WTC11 (cell line): Measurements from ENCODE around the gene DCUN1D5. TPM values are rescaled to one million over a fixed set of nuclear protein-coding genes. Genes with fewer than 3 reads are reported as not detected.

Experiments
- ATAC-seq: fragments of 200-7000 bp; cut with Tn5 transposase; 2 replicates; pipeline ENCODE4 v1.10.0; 2021; ENCODE audit warnings: mild to moderate bottlenecking, moderate library complexity
- CTCF ChIA-PET: fragments of 300-600 bp; sonication (Branson Sonifier 250); formaldehyde crosslinking; loops from one replicate; lab custom pipeline; 2021; ENCODE audit warnings: antibody characterized with exemption; lab: Charles Lee
- POLR2A ChIA-PET: fragments of 350-600 bp; sonication (Branson Sonifier 250); formaldehyde crosslinking; loops from one replicate; lab custom pipeline; 2021; ENCODE audit warnings: antibody characterized with exemption; lab: Charles Lee
- DNase-seq: peaks from one replicate; pipeline ENCODE4 v3.0.0; 2021; ENCODE audit warnings: low spot score
- H3K27ac Mint-ChIP-seq: 2 replicates; pipeline ENCODE4 v1.8.0; 2021; ENCODE audit warnings: mixed read lengths
- H3K27me3 Mint-ChIP-seq: 2 replicates; pipeline ENCODE4 v1.8.0; 2021; ENCODE audit warnings: low read depth, mild to moderate bottlenecking, moderate library complexity, mixed read lengths
- H3K36me3 Mint-ChIP-seq: 2 replicates; pipeline ENCODE4 v1.8.0; 2021; ENCODE audit warnings: mixed read lengths
- H3K4me1 Mint-ChIP-seq: 2 replicates; pipeline ENCODE4 v1.8.0; 2022; ENCODE audit warnings: mixed read lengths
- H3K4me3 Mint-ChIP-seq: 2 replicates; pipeline ENCODE4 v1.8.0; 2021; ENCODE audit warnings: mild to moderate bottlenecking, moderate library complexity, mixed read lengths
- H3K9me3 Mint-ChIP-seq: 2 replicates; pipeline ENCODE4 v1.8.0; 2021; ENCODE audit warnings: mixed read lengths
- CTCF ChIP-seq: fragments of 200-600 bp; IDR thresholded peaks from 2 replicates; pipeline ENCODE4 v1.8.0; 2022; ENCODE audit warnings: antibody characterized with exemption
- E2F5 ChIP-seq: sonication (generic); formaldehyde crosslinking; IDR thresholded peaks from 2 replicates; pipeline ENCODE4 v1.8.1; 2022; ENCODE audit warnings: mild to moderate bottlenecking, moderate library complexity, missing genetic modification reagents
- FOXJ3 ChIP-seq: sonication (generic); formaldehyde crosslinking; IDR thresholded peaks from 2 replicates; pipeline ENCODE4 v1.9.0; 2021; ENCODE audit warnings: missing genetic modification reagents, mild to moderate bottlenecking, borderline replicate concordance
- FOXP1 ChIP-seq: sonication (generic); formaldehyde crosslinking; IDR thresholded peaks from 2 replicates; pipeline ENCODE4 v1.8.0; 2022; ENCODE audit warnings: missing genetic modification reagents, mild to moderate bottlenecking, moderate library complexity, borderline replicate concordance
- GTF2I ChIP-seq: fragments of 250-450 bp; sonication (Bioruptor Pico); conservative IDR thresholded peaks from 2 replicates; pipeline ENCODE4 v1.4.0; 2021; ENCODE audit warnings: mild to moderate bottlenecking
- MAX ChIP-seq: sonication (generic); formaldehyde crosslinking; IDR thresholded peaks from 2 replicates; pipeline ENCODE4 v1.8.0; 2022; ENCODE audit warnings: mild to moderate bottlenecking, missing genetic modification reagents
- MXD4 ChIP-seq: fragments of 250-450 bp; sonication (Bioruptor Pico); IDR thresholded peaks from 2 replicates; pipeline ENCODE4 v1.8.0; 2021; ENCODE audit warnings: mild to moderate bottlenecking, moderate library complexity, borderline replicate concordance
- NR1H2 ChIP-seq: sonication (generic); formaldehyde crosslinking; IDR thresholded peaks from 2 replicates; pipeline ENCODE4 v1.9.0; 2021; ENCODE audit warnings: mild to moderate bottlenecking, moderate library complexity, missing genetic modification reagents
- NR3C1 ChIP-seq: sonication (generic); formaldehyde crosslinking; conservative IDR thresholded peaks from 2 replicates; pipeline ENCODE4 v1.8.1; 2023; ENCODE audit warnings: low read depth, mild to moderate bottlenecking, missing genetic modification reagents
- PREB ChIP-seq: sonication (generic); formaldehyde crosslinking; IDR thresholded peaks from 2 replicates; pipeline ENCODE4 v1.8.1; 2022; ENCODE audit warnings: mild to moderate bottlenecking, missing genetic modification reagents, moderate library complexity, borderline replicate concordance
- SOX15 ChIP-seq: fragments of 250-450 bp; sonication (Bioruptor Pico); IDR thresholded peaks from 2 replicates; pipeline ENCODE4 v1.9.0; 2021; ENCODE audit warnings: mild to moderate bottlenecking
- ZNF121 ChIP-seq: sonication (generic); formaldehyde crosslinking; IDR thresholded peaks from 2 replicates; pipeline ENCODE4 v1.8.0; 2023; ENCODE audit warnings: missing genetic modification reagents
- ZNF416 ChIP-seq: fragments of 250-450 bp; sonication (Bioruptor Pico); IDR thresholded peaks from 2 replicates; pipeline ENCODE4 v1.9.0; 2021; ENCODE audit warnings: mild to moderate bottlenecking, inconsistent platforms
- ZNF423 ChIP-seq: fragments of 250-450 bp; sonication (Bioruptor Pico); IDR thresholded peaks from 2 replicates; pipeline ENCODE4 v2.1.2; 2022; ENCODE audit warnings: mild to moderate bottlenecking, moderate library complexity
- ZNF425 ChIP-seq: fragments of 250-450 bp; sonication (Bioruptor Pico); conservative IDR thresholded peaks from 2 replicates; pipeline ENCODE4 v1.9.0; 2021; ENCODE audit warnings: mild to moderate bottlenecking
- total RNA-seq: library from RNA; stranded (reverse); gene quantifications from 3 replicates; pipeline ENCODE4 v1.2.3, GENCODE V29; 2021
- TF ChIP-seq, protein P1 (sequence below): sonication (generic); formaldehyde crosslinking; IDR thresholded peaks from 2 replicates; pipeline ENCODE4 v1.8.1; 2023; ENCODE audit warnings: mild to moderate bottlenecking, missing genetic modification reagents
- TF ChIP-seq, protein P2 (sequence below): fragments of 250-450 bp; sonication (Bioruptor Pico); IDR thresholded peaks from 2 replicates; pipeline ENCODE4 v1.9.0; 2021; ENCODE audit warnings: mild to moderate bottlenecking
- TF ChIP-seq, protein P3 (sequence below): sonication (generic); formaldehyde crosslinking; IDR thresholded peaks from 2 replicates; pipeline ENCODE4 v1.8.1; 2022; ENCODE audit warnings: missing genetic modification reagents, borderline replicate concordance
- TF ChIP-seq, protein P4 (sequence below): sonication (generic); formaldehyde crosslinking; IDR thresholded peaks from 2 replicates; pipeline ENCODE4 v1.8.0; 2023; ENCODE audit warnings: missing genetic modification reagents

Gene DCUN1D5
- total RNA-seq, 1 experiment from 2014 or later: 98.2 TPM

- no peaks in the 10 kb centered on the region for H3K36me3 Mint-ChIP-seq
- POLR2A ChIA-PET: no interaction called here
Measured at GRCh38 chr11:103035216-103035615, 56.7 kb downstream of the DCUN1D5 start.

DNA sequence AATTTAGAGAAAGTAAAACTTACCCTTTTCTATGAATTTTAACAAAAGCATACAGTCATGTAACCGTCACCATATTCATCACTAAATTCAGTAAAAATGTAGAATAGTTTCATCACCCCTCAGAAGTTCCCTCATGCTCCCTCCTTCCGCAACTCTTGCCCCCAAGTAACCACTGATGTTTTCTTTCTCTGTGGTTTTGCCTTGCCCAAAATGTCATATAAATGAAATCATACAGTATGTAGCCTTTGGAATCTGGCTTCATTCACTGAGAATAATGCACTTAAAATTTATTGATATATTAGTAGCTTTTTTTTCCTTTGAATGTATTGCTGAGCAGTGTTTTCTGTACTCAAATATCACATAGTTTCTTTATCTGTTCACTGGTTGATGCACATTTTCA, 60.1 kb downstream of the DCUN1D5 start:
- no peaks in the 10 kb centered on the region for H3K27me3 Mint-ChIP-seq
- peaks cover 5% of the 10 kb centered on the region for H3K4me1 Mint-ChIP-seq
- no peaks in the 10 kb centered on the region for H3K36me3 Mint-ChIP-seq
- ChIA-PET CTCF (no interaction called here), POLR2A (no interaction called here)
- DNase-seq (no peak), ATAC-seq (no peak)
- no peak overlapping the region for H3K4me3 Mint-ChIP-seq
- peaks cover 10% of the 10 kb centered on the region for H3K9me3 Mint-ChIP-seq
- no peak overlapping the region for H3K27ac Mint-ChIP-seq
- TF ChIP-seq SOX15 (CRISPR knock-in tag): no peak
- no peak for TF ChIP-seq ZNF423 (CRISPR knock-in tag)
- no peak for TF ChIP-seq FOXP1 (CRISPR knock-in tag)
- TF ChIP-seq FOXJ3 (CRISPR knock-in tag): no peak
- TF ChIP-seq, protein P1, sequence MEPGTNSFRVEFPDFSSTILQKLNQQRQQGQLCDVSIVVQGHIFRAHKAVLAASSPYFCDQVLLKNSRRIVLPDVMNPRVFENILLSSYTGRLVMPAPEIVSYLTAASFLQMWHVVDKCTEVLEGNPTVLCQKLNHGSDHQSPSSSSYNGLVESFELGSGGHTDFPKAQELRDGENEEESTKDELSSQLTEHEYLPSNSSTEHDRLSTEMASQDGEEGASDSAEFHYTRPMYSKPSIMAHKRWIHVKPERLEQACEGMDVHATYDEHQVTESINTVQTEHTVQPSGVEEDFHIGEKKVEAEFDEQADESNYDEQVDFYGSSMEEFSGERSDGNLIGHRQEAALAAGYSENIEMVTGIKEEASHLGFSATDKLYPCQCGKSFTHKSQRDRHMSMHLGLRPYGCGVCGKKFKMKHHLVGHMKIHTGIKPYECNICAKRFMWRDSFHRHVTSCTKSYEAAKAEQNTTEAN (CRISPR knock-in tag): no peak
- no peak for TF ChIP-seq ZNF425 (CRISPR knock-in tag)
- TF ChIP-seq, protein P2, sequence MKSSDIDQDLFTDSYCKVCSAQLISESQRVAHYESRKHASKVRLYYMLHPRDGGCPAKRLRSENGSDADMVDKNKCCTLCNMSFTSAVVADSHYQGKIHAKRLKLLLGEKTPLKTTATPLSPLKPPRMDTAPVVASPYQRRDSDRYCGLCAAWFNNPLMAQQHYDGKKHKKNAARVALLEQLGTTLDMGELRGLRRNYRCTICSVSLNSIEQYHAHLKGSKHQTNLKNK: no peak
- TF ChIP-seq, protein P3, sequence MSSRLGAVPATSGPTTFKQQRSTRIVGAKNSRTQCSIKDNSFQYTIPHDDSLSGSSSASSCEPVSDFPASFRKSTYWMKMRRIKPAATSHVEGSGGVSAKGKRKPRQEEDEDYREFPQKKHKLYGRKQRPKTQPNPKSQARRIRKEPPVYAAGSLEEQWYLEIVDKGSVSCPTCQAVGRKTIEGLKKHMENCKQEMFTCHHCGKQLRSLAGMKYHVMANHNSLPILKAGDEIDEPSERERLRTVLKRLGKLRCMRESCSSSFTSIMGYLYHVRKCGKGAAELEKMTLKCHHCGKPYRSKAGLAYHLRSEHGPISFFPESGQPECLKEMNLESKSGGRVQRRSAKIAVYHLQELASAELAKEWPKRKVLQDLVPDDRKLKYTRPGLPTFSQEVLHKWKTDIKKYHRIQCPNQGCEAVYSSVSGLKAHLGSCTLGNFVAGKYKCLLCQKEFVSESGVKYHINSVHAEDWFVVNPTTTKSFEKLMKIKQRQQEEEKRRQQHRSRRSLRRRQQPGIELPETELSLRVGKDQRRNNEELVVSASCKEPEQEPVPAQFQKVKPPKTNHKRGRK: no peak
- no peak for TF ChIP-seq GTF2I (CRISPR knock-in tag)

More at GRCh38 chr11:103035216-103035615, 56.7 kb downstream of the DCUN1D5 start:
- no peaks in the 10 kb centered on the region for H3K27me3 Mint-ChIP-seq
- ATAC-seq (no peak), DNase-seq (no peak)
- CTCF ChIA-PET: interaction anchor here (0.7 to 1.3 kb wide), 3 partner anchors 22 to 204 kb away, joined by 3 to 4 read pairs (median 3); partner anchors contain the start of gene DYNC2H1
- H3K27ac Mint-ChIP-seq: no peak overlapping the region
- TF ChIP-seq PREB (CRISPR knock-in tag) (no peak), NR3C1 (CRISPR knock-in tag) (no peak), MXD4 (no peak), ZNF416 (CRISPR knock-in tag) (no peak), MAX (CRISPR knock-in tag) (no peak), NR1H2 (no peak), ZNF121 (CRISPR knock-in tag) (no peak), CTCF (no peak), E2F5 (CRISPR knock-in tag) (no peak)
- TF ChIP-seq, protein P4, sequence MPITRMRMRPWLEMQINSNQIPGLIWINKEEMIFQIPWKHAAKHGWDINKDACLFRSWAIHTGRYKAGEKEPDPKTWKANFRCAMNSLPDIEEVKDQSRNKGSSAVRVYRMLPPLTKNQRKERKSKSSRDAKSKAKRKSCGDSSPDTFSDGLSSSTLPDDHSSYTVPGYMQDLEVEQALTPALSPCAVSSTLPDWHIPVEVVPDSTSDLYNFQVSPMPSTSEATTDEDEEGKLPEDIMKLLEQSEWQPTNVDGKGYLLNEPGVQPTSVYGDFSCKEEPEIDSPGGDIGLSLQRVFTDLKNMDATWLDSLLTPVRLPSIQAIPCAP (CRISPR knock-in tag): no peak
- peaks cover 5% of the 10 kb centered on the region for H3K9me3 Mint-ChIP-seq
- no peak overlapping the region for H3K4me3 Mint-ChIP-seq
- H3K4me1 Mint-ChIP-seq: peaks cover 5% of the 10 kb centered on the region
